Activated naive CD8-positive, alpha-beta T cell treated with anti-CD3 and anti-CD28 coated beads, Interleukin-2, amount 10 ng/mL, durations not matched to agents 7 days and 5 days (primary cell): Measurements from ENCODE around the gene HS3ST2. TPM values are rescaled to one million over a fixed set of nuclear protein-coding genes. Genes with fewer than 3 reads are reported as not detected.
"Not testable (repeated sequence)": the region's sequence is repeated elsewhere in the genome, so short reads cannot be mapped to it uniquely, and the experiment has no call there.

Experiments used
- ATAC-seq: fragments of 150-1000 bp; cut with Tn5 transposase; one replicate; pipeline ENCODE4 v1.10.0; 2021; ENCODE audit warnings: low read depth, moderate library complexity
- POLR2A ChIA-PET: fragments of 350-600 bp; sonication (Branson Sonifier 250); formaldehyde crosslinking; loops from one replicate; lab custom pipeline; 2021; ENCODE audit warnings: antibody characterized with exemption; lab: Charles Lee
- DNase-seq: peaks from one replicate; pipeline ENCODE4 v3.0.0; 2021
- H3K27ac Mint-ChIP-seq: one replicate; pipeline ENCODE4 v1.8.0; 2022; ENCODE audit warnings: mild to moderate bottlenecking, mixed read lengths
- H3K27me3 Mint-ChIP-seq: one replicate; pipeline ENCODE4 v1.8.0; 2022; ENCODE audit warnings: mild to moderate bottlenecking, moderate library complexity, mixed read lengths
- H3K36me3 Mint-ChIP-seq: one replicate; pipeline ENCODE4 v1.8.0; 2021; ENCODE audit warnings: mild to moderate bottlenecking, mixed read lengths
- H3K4me1 Mint-ChIP-seq: one replicate; pipeline ENCODE4 v1.8.0; 2021; ENCODE audit warnings: mixed read lengths
- H3K4me3 Mint-ChIP-seq: one replicate; pipeline ENCODE4 v1.8.0; 2022; ENCODE audit warnings: mild to moderate bottlenecking, moderate library complexity, mixed read lengths
- H3K9me3 Mint-ChIP-seq: one replicate; pipeline ENCODE4 v1.8.0; 2021; ENCODE audit warnings: mixed read lengths
- total RNA-seq, 2 experiments: library from RNA; stranded (reverse); gene quantifications; one replicate each; pipeline ENCODE4 v1.2.3, GENCODE V29; 2021

HS3ST2 gene
- total RNA-seq, 2 experiments from 2014 or later, result 0.17 to 0.45 TPM

- H3K27ac Mint-ChIP-seq, result no peak overlapping the region
- no peaks in the 10 kb centered on the region for H3K9me3 Mint-ChIP-seq
- ATAC-seq (no peak), DNase-seq (no peak)
- POLR2A ChIA-PET, result no interaction called here
- no peak overlapping the region for H3K4me3 Mint-ChIP-seq
- peaks cover 18% of the 10 kb centered on the region for H3K27me3 Mint-ChIP-seq
- H3K36me3 Mint-ChIP-seq, result no peaks in the 10 kb centered on the region
- no peaks in the 10 kb centered on the region for H3K4me1 Mint-ChIP-seq
These were observed 123.2 kb downstream of the HS3ST2 start for GRCh38 chr16:22937169-22937568.

- Mint-ChIP-seq H3K27ac (no peak overlapping the region), H3K27me3 (peaks cover 4% of the 10 kb centered on the region), H3K4me1 (no peaks in the 10 kb centered on the region), H3K9me3 (no peaks in the 10 kb centered on the region), H3K4me3 (no peak overlapping the region), H3K36me3 (no peaks in the 10 kb centered on the region)
- ATAC-seq, result no peak
- POLR2A ChIA-PET, result no interaction called here
- DNase-seq, result no peak
These were observed 124.7 kb downstream of the HS3ST2 start for GRCh38 chr16:22938647-22939046.

DNA sequence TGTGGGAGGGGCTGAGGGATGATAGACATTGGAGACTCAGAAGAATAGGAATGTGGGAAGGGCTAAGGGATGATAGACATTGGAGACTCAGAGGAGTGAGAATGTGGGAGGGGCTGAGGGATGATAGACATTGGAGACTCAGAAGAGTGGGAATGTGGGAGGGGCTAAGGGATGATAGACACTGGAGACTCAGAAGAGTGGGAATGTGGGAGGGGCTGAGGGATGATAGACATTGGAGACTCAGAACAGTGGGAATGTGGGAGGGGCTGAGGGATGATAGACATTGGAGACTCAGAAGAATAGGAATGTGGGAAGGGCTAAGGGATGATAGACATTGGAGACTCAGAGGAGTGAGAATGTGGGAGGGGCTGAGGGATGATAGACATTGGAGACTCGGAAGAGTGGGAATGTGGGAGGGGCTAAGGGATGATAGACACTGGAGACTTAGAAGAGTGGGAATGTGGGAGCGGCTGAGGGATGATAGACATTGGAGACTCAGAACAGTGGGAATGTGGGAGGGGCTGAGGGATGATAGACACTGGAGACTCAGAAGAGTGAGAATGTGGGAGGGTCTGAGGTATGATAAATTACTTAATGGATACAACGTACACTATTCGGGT lies 125.9 kb downstream of the HS3ST2 start:
- H3K4me1 Mint-ChIP-seq, H3K9me3 Mint-ChIP-seq, H3K4me3 Mint-ChIP-seq, ATAC-seq, POLR2A ChIA-PET, H3K27ac Mint-ChIP-seq, DNase-seq, H3K36me3 Mint-ChIP-seq, H3K27me3 Mint-ChIP-seq: not testable (repeated sequence)

- Mint-ChIP-seq H3K27ac (no peak overlapping the region), H3K4me3 (no peak overlapping the region), H3K36me3 (no peaks in the 10 kb centered on the region), H3K9me3 (no peaks in the 10 kb centered on the region), H3K4me1 (no peaks in the 10 kb centered on the region), H3K27me3 (peaks cover 15% of the 10 kb centered on the region)
- POLR2A ChIA-PET, result interaction anchor here (0.5 kb wide), 1 partner anchor 34 kb away, joined by 5 read pairs; no protein-coding TSS in a partner anchor
- DNase-seq (no peak), ATAC-seq (no peak)
These were observed 128.1 kb downstream of the HS3ST2 start for GRCh38 chr16:22941970-22942501.

DNA sequence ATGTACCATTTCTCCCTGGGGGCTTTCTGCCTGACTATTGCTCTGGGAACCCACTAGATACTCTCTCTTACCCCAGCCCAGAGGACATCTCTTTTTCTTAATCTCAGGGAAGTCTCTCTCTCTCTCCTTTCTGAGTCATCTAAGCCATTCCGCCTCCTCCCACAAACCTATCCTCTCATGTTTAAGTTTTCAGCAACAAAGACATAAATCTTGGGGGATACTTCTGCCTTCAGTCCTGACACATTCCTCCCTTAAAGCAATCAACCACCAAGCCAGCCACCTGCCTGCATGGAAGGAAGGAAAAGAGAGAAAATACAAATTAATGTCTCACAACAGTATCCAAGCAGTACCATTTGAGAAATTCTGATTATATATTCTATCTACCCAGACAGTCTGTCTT lies 128.8 kb downstream of the HS3ST2 start:
- POLR2A ChIA-PET, result no interaction called here
- no peak for ATAC-seq
- no peak overlapping the region for H3K27ac Mint-ChIP-seq
- DNase-seq, result no peak
- H3K9me3 Mint-ChIP-seq, result no peaks in the 10 kb centered on the region
- H3K4me1 Mint-ChIP-seq, result no peaks in the 10 kb centered on the region
- H3K36me3 Mint-ChIP-seq, result no peaks in the 10 kb centered on the region
- peaks cover 22% of the 10 kb centered on the region for H3K27me3 Mint-ChIP-seq
- no peak overlapping the region for H3K4me3 Mint-ChIP-seq

DNA sequence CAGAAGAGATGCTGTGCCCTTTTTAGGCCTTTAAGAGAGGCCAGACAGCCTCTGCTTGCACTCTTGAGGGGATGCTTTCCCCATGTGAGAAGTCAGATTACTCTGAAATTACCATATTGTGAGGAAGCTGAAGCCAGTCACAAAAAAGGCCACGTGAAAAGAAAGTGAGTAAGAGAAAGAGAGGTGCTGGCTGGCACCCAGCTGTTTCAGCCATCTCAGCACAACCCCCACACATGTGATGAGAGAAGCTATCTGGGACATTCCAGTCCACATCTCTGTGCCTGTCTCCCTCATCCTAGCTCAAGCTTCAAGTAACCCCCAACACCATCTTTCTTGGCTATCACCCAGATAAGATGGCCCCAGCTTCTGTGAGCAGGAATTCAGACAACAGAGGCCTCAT lies 131.4 kb downstream of the HS3ST2 start:
- ATAC-seq (no peak), DNase-seq (no peak)
- Mint-ChIP-seq H3K27ac (no peak overlapping the region), H3K4me1 (peaks cover 3% of the 10 kb centered on the region), H3K4me3 (no peak overlapping the region), H3K36me3 (no peaks in the 10 kb centered on the region), H3K9me3 (no peaks in the 10 kb centered on the region), H3K27me3 (peaks cover 35% of the 10 kb centered on the region)
- POLR2A ChIA-PET, result no interaction called here

DNA sequence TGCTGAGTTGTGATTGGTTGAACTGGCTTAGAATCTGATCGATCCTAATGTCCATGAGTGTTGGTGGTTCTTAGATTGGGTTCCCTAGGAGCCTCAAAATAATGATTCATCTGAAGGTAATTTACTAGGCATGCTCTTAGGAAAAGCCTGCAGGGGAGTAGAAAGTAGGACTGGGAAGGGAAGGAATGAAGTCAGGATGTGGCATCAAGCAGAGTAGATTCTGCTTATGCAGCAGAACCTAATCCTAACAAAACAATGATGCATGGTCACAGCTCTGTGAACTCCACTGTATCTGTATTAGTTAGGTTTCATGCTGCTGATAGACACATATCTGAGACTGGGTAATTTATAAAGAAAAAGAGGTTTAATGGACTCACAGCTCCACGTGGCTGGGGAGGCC lies 132.5 kb downstream of the HS3ST2 start:
- peaks cover 35% of the 10 kb centered on the region for H3K27me3 Mint-ChIP-seq
- no peak overlapping the region for H3K27ac Mint-ChIP-seq
- POLR2A ChIA-PET, result no interaction called here
- no peak overlapping the region for H3K4me3 Mint-ChIP-seq
- no peaks in the 10 kb centered on the region for H3K9me3 Mint-ChIP-seq
- no peaks in the 10 kb centered on the region for H3K36me3 Mint-ChIP-seq
- ATAC-seq (no peak), DNase-seq (no peak)
- H3K4me1 Mint-ChIP-seq, result peaks cover 3% of the 10 kb centered on the region

- ATAC-seq, result no peak
- Mint-ChIP-seq H3K36me3 (no peaks in the 10 kb centered on the region), H3K27me3 (peaks cover 41% of the 10 kb centered on the region), H3K9me3 (no peaks in the 10 kb centered on the region), H3K4me3 (no peak overlapping the region), H3K4me1 (peaks cover 3% of the 10 kb centered on the region), H3K27ac (no peak overlapping the region)
- peak; percentile 33 for DNase-seq
- POLR2A ChIA-PET, result no interaction called here
These were observed 134.2 kb downstream of the HS3ST2 start for GRCh38 chr16:22948058-22948602.

DNA sequence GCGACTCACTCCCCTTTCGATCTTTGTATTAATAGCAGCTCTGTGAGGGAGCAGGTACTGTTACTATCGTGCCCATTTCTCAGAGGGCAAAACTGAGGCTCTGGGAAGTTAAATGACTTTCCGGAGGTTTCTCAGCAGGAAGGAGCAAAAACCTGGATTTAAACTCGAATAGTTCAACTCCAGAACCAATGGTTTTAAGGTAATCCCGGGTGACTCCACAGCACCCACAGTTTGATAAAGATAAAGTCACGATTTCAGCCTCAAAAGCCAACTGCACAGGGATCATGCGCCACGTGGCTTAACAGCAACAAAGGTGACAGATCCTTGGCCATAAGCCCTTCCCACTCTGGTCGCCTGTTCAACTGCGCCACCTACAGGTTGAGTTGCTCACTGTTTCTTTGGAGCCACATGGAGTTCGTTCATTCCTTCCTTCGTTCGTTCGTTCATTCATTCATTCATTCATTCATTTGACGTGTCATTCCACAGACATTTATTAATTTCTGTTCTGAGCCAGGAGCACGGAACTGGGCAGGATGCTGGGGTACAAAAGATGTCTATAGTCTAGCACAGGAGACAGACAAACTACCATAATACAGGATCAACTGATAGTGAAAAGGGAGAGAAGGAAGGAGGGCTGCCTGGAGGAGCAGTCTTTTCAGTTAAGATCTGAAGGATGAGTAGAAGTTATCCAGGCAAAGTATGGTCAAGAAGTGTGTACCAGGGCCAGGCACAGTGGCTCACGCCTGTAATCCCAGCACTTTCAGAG lies 134.8 kb downstream of the HS3ST2 start:
- Mint-ChIP-seq H3K4me3 (no peak overlapping the region), H3K9me3 (no peaks in the 10 kb centered on the region), H3K27ac (no peak overlapping the region), H3K36me3 (no peaks in the 10 kb centered on the region), H3K4me1 (peaks cover 3% of the 10 kb centered on the region), H3K27me3 (peaks cover 41% of the 10 kb centered on the region)
- DNase-seq (peak; percentile 53), ATAC-seq (peak; percentile 73)
- POLR2A ChIA-PET, result no interaction called here

- Mint-ChIP-seq H3K27ac (no peak overlapping the region), H3K27me3 (peaks cover 21% of the 10 kb centered on the region), H3K36me3 (no peaks in the 10 kb centered on the region), H3K4me3 (no peak overlapping the region), H3K9me3 (no peaks in the 10 kb centered on the region), H3K4me1 (no peaks in the 10 kb centered on the region)
- POLR2A ChIA-PET, result no interaction called here
- no peak for DNase-seq
- ATAC-seq, result no peak
These were observed 141.6 kb downstream of the HS3ST2 start for GRCh38 chr16:22955461-22956070.

DNA sequence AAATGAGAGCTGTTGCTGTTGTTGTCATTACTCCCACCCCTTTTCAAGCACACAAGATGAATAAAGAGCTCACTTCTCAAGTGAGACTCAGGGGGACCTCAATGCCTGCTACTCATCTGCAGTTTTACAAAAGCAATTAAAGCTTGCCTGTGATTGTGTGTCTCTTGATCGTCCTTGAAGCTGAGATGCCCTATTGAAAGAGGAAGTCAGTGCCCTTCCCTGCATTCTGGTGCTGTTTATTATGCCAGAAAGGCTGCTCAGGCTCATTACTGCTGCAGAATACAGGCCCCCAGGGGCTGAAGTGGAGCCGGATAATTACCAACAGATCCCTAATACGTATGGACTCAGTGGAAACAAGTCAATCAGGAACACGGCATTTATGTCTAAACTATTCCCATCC lies 147.2 kb downstream of the HS3ST2 start:
- no peaks in the 10 kb centered on the region for H3K36me3 Mint-ChIP-seq
- H3K4me1 Mint-ChIP-seq, result no peaks in the 10 kb centered on the region
- DNase-seq, result no peak
- POLR2A ChIA-PET, result no interaction called here
- no peak overlapping the region for H3K27ac Mint-ChIP-seq
- no peaks in the 10 kb centered on the region for H3K9me3 Mint-ChIP-seq
- H3K27me3 Mint-ChIP-seq, result peaks cover 19% of the 10 kb centered on the region
- no peak overlapping the region for H3K4me3 Mint-ChIP-seq
- ATAC-seq, result no peak

GRCh38 chr16:22962905-22963304 lies 148.9 kb downstream of the HS3ST2 start:
- H3K4me1 Mint-ChIP-seq, result no peaks in the 10 kb centered on the region

More at GRCh38 chr16:22962905-22963304, 148.9 kb downstream of the HS3ST2 start:
- no peak for ATAC-seq
- DNase-seq, result no peak
- H3K27ac Mint-ChIP-seq, result no peak overlapping the region
- no peak overlapping the region for H3K4me3 Mint-ChIP-seq
- no peaks in the 10 kb centered on the region for H3K36me3 Mint-ChIP-seq
- peaks cover 17% of the 10 kb centered on the region for H3K27me3 Mint-ChIP-seq
- no peaks in the 10 kb centered on the region for H3K9me3 Mint-ChIP-seq
- POLR2A ChIA-PET, result no interaction called here
